Stomach (tissue), 4 donors: ENCODE results near the gene THSD4.
"Not testable (repeated sequence)": the region's sequence is repeated elsewhere in the genome, so short reads cannot be mapped to it uniquely, and the experiment has no call there.

Source experiments
- CTCF ChIP-seq, 7 experiments: fragments of 450-650 bp in 4 of 7; fragments of 200-600 bp in 3 of 7; sonication (generic) in 3 of 7; IDR thresholded peaks; one replicate each; pipeline ENCODE4 v1.5.1; 2016 to 2019; ENCODE audit warnings: antibody characterized with exemption in 7 of 7, control low read depth in 2 of 7, mild to moderate bottlenecking in 1 of 7
- POLR2A ChIP-seq, 4 donors: fragments of 450-650 bp; IDR thresholded peaks; one replicate each; pipeline ENCODE4 v1.6.1; 2016; ENCODE audit warnings: antibody characterized with exemption in 4 of 4, control low read depth in 2 of 4, mild to moderate bottlenecking in 1 of 4, moderate library complexity in 1 of 4
- POLR2AphosphoS5 ChIP-seq, 3 donors: sonication (generic); formaldehyde crosslinking; IDR thresholded peaks; one replicate each; pipeline ENCODE4 v1.6.1; 2016; ENCODE audit warnings: antibody characterized with exemption in 3 of 3

- not testable (repeated sequence) for TF ChIP-seq POLR2AphosphoS5, CTCF, POLR2A (IDR thresholded peaks at IDR 0.05)
Observed at GRCh38 chr15:71174360-71174759, 59.1 kb downstream of the THSD4 start.
